Tibial nerve (tissue), 4 donors: ENCODE results near the gene PRKAR2A.

ENCODE experiments used
- EP300 ChIP-seq, 2 donors: sonication (generic); formaldehyde crosslinking; IDR thresholded peaks; one replicate each; pipeline ENCODE4 v1.6.1; 2017; ENCODE audit warnings: antibody characterized with exemption in 2 of 2, mild to moderate bottlenecking in 1 of 2
- TF ChIP-seq, protein P1 (sequence below), 5 experiments: fragments of 200-600 bp in 3 of 5; fragments of 450-650 bp in 2 of 5; sonication (generic) in 3 of 5; IDR thresholded peaks; one replicate each; pipeline ENCODE4 v1.5.1; 2016 to 2019; ENCODE audit warnings: antibody characterized with exemption in 5 of 5, mild to moderate bottlenecking in 3 of 5, moderate library complexity in 2 of 5

- TF ChIP-seq, protein P1, sequence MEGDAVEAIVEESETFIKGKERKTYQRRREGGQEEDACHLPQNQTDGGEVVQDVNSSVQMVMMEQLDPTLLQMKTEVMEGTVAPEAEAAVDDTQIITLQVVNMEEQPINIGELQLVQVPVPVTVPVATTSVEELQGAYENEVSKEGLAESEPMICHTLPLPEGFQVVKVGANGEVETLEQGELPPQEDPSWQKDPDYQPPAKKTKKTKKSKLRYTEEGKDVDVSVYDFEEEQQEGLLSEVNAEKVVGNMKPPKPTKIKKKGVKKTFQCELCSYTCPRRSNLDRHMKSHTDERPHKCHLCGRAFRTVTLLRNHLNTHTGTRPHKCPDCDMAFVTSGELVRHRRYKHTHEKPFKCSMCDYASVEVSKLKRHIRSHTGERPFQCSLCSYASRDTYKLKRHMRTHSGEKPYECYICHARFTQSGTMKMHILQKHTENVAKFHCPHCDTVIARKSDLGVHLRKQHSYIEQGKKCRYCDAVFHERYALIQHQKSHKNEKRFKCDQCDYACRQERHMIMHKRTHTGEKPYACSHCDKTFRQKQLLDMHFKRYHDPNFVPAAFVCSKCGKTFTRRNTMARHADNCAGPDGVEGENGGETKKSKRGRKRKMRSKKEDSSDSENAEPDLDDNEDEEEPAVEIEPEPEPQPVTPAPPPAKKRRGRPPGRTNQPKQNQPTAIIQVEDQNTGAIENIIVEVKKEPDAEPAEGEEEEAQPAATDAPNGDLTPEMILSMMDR (IDR thresholded peaks at IDR 0.05): no peak
- TF ChIP-seq EP300 (IDR thresholded peaks at IDR 0.05): no peak
Measured at GRCh38 chr3:48711727-48712126, 135.9 kb downstream of the PRKAR2A start.
